Measurements from ENCODE around the gene ANLN.

GRCh38 chr7:36469236-36469635, 79.6 kb downstream of the ANLN start:
- TF ChIP-seq, protein P1, sequence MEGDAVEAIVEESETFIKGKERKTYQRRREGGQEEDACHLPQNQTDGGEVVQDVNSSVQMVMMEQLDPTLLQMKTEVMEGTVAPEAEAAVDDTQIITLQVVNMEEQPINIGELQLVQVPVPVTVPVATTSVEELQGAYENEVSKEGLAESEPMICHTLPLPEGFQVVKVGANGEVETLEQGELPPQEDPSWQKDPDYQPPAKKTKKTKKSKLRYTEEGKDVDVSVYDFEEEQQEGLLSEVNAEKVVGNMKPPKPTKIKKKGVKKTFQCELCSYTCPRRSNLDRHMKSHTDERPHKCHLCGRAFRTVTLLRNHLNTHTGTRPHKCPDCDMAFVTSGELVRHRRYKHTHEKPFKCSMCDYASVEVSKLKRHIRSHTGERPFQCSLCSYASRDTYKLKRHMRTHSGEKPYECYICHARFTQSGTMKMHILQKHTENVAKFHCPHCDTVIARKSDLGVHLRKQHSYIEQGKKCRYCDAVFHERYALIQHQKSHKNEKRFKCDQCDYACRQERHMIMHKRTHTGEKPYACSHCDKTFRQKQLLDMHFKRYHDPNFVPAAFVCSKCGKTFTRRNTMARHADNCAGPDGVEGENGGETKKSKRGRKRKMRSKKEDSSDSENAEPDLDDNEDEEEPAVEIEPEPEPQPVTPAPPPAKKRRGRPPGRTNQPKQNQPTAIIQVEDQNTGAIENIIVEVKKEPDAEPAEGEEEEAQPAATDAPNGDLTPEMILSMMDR (IDR thresholded peaks at IDR 0.05): no peak
- no peak for TF ChIP-seq POLR2A (IDR thresholded peaks at IDR 0.05)

Measured in Peyer's patch (tissue), 4 donors.